HCT116 (cell line): ENCODE data around the gene MGAT4A. TPM values are rescaled to one million over a fixed set of nuclear protein-coding genes. Genes with fewer than 3 reads are reported as not detected.

Source experiments
- ATAC-seq: fragments of 200-7000 bp; cut with Tn5 transposase; 2 replicates; pipeline ENCODE4 v1.9.1; 2020; ENCODE audit warnings: mild to moderate bottlenecking, moderate library complexity
- BruUV-seq: library from RNA; stranded (reverse); fragments of 400-500 nt; replicated peaks from 2 replicates; lab custom pipeline; 2021; lab: Mats Ljungman, UMichigan
- CTCF ChIA-PET: fragments of 300-600 bp; sonication (Branson Sonifier 250); formaldehyde crosslinking; loops from one replicate; lab custom pipeline; 2021; ENCODE audit warnings: antibody characterized with exemption; lab: Charles Lee
- POLR2A ChIA-PET: fragments of 300-600, 350-600 bp; sonication (Branson Sonifier 250); formaldehyde crosslinking; loops from one replicate; lab custom pipeline; 2021; ENCODE audit warnings: antibody characterized with exemption; lab: Charles Lee
- RAD21 ChIA-PET, 2 experiments: fragments of 300-600 bp; sonication (Branson Sonifier 250); formaldehyde crosslinking; loops; one replicate each; lab custom pipeline; 2023; ENCODE audit warnings: low total read pairs in 2 of 2; ENCODE audit not compliant: uncharacterized antibody in 2 of 2, unreplicated experiment in 2 of 2, low non-redundant PET in 1 of 2; lab: Charles Lee
- DNase-seq: peaks from one replicate; pipeline ENCODE4 v3.0.0-alpha.2; 2010; ENCODE audit warnings: low read depth, low spot score
- H2AFZ ChIP-seq: fragments of 200-600 bp; shearing (Covaris generic), sonication (generic); 2 replicates; pipeline ENCODE4 v1.6.1; 2017; ENCODE audit warnings: low read depth, mixed run types, mixed read lengths, antibody characterized with exemption, low read length; ENCODE audit not compliant: poor library complexity, severe bottlenecking
- H3K27ac ChIP-seq: 2 replicates; pipeline ENCODE4 v1.5.1; 2012; ENCODE audit warnings: low read depth, low read length
- H3K27me3 ChIP-seq: fragments of 200-600 bp; sonication (generic); 2 replicates; pipeline ENCODE4 v1.6.1; 2016; ENCODE audit warnings: mixed run types, low read length, mixed read lengths; ENCODE audit not compliant: insufficient read depth
- H3K36me3 ChIP-seq, 2 experiments: fragments of 200-500 bp in 1 of 2; fragments of 200-600 bp in 1 of 2; sonication (Bioruptor generic) in 1 of 2; sonication (generic) in 1 of 2; 2 replicates each; pipeline versions ENCODE4 v1.5.1 to v1.6.1; 2014 to 2016; ENCODE audit warnings: low read length in 2 of 2, inconsistent platforms in 1 of 2, mixed read lengths in 1 of 2, mixed run types in 1 of 2; ENCODE audit not compliant: insufficient read depth in 2 of 2, control insufficient read depth in 1 of 2
- H3K4me1 ChIP-seq, 2 experiments: fragments of 200-600 bp in 1 of 2; sonication (generic) in 1 of 2; 2 replicates each; pipeline versions ENCODE4 v1.5.1 to v1.6.1; 2012 to 2017; ENCODE audit warnings: low read length in 2 of 2, inconsistent platforms in 1 of 2, mild to moderate bottlenecking in 1 of 2, mixed read lengths in 1 of 2, mixed run types in 1 of 2, moderate library complexity in 1 of 2; ENCODE audit not compliant: insufficient read depth in 2 of 2, control insufficient read depth in 1 of 2
- H3K4me2 ChIP-seq: fragments of 200-600 bp; sonication (generic); 2 replicates; pipeline ENCODE4 v1.6.1; 2017; ENCODE audit warnings: mixed run types, low read length, mixed read lengths
- H3K4me3 ChIP-seq, 2 experiments: fragments of 200-600 bp in 1 of 2; sonication (generic) in 1 of 2; replicated peaks in 1 of 2; 2 replicates each; pipeline ENCODE4 v1.5.1; 2011 to 2016; ENCODE audit warnings: low read length in 2 of 2, control low read depth in 1 of 2, low read depth in 1 of 2, mild to moderate bottlenecking in 1 of 2, mixed read lengths in 1 of 2, mixed run types in 1 of 2
- H3K79me2 ChIP-seq: fragments of 200-600 bp; sonication (generic); 2 replicates; pipeline ENCODE4 v1.6.1; 2017; ENCODE audit warnings: mild to moderate bottlenecking, mixed run types, low read length, moderate library complexity, mixed read lengths; ENCODE audit not compliant: insufficient read depth
- H3K9ac ChIP-seq: fragments of 200-600 bp; sonication (generic); 2 replicates; pipeline ENCODE4 v1.6.1; 2016; ENCODE audit warnings: low read length, mixed read lengths
- H3K9me2 ChIP-seq: fragments of 200-600 bp; sonication (generic), shearing (Covaris generic); 2 replicates; pipeline ENCODE4 v1.6.1; 2017; ENCODE audit warnings: mixed run types, mild to moderate bottlenecking, moderate library complexity; ENCODE audit not compliant: insufficient read depth
- H3K9me3 ChIP-seq, 2 experiments: fragments of 200-500 bp in 1 of 2; fragments of 200-600 bp in 1 of 2; sonication (Bioruptor generic) in 1 of 2; sonication (generic) in 1 of 2; 2 replicates each; pipeline ENCODE4 v1.6.1; 2014 to 2017; ENCODE audit warnings: low read length in 2 of 2, mixed read lengths in 2 of 2, inconsistent platforms in 1 of 2, low read depth in 1 of 2, mild to moderate bottlenecking in 1 of 2, mixed run types in 1 of 2, moderate library complexity in 1 of 2; ENCODE audit not compliant: control insufficient read depth in 1 of 2, insufficient read depth in 1 of 2
- H4K20me1 ChIP-seq: fragments of 200-600 bp; sonication (generic), shearing (Covaris generic); 2 replicates; pipeline ENCODE4 v1.6.1; 2017; ENCODE audit warnings: mixed run types, mild to moderate bottlenecking, moderate library complexity; ENCODE audit not compliant: insufficient read depth
- ATF3 ChIP-seq: IDR thresholded peaks from 2 replicates; pipeline ENCODE4 v1.6.1; 2012
- CEBPB ChIP-seq: IDR thresholded peaks from 2 replicates; pipeline ENCODE4 v1.6.1; 2012; ENCODE audit warnings: low read depth
- ELF1 ChIP-seq: IDR thresholded peaks from 2 replicates; pipeline ENCODE4 v1.6.1; 2012; ENCODE audit warnings: low read depth, borderline replicate concordance
- JUND ChIP-seq: IDR thresholded peaks from 2 replicates; pipeline ENCODE4 v1.6.1; 2012
- POLR2A ChIP-seq: IDR thresholded peaks from 2 replicates; pipeline ENCODE4 v1.7.0; 2011; ENCODE audit warnings: borderline replicate concordance; ENCODE audit not compliant: insufficient read depth, insufficient read length; ENCODE audit errors: extremely low read depth
- POLR2AphosphoS5 ChIP-seq: IDR thresholded peaks from 2 replicates; pipeline ENCODE4 v1.6.1; 2011; ENCODE audit warnings: mild to moderate bottlenecking, low read depth, low read length, moderate library complexity
- SP1 ChIP-seq: IDR thresholded peaks from 2 replicates; pipeline ENCODE4 v1.6.1; 2012; ENCODE audit warnings: low read depth
- SRF ChIP-seq: IDR thresholded peaks from 2 replicates; pipeline ENCODE4 v1.6.1; 2012; ENCODE audit warnings: low read depth
- TCF7L2 ChIP-seq: IDR thresholded peaks from 2 replicates; pipeline ENCODE4 v1.7.0; 2011; ENCODE audit warnings: borderline replicate concordance, inconsistent platforms; ENCODE audit not compliant: insufficient read depth, insufficient read length; ENCODE audit errors: extremely low read depth
- YY1 ChIP-seq: IDR thresholded peaks from 2 replicates; pipeline ENCODE4 v1.6.1; 2011; ENCODE audit warnings: low read length, low read depth, moderate library complexity, mild to moderate bottlenecking; ENCODE audit not compliant: insufficient replicate concordance; ENCODE audit errors: extremely low read depth
- ZFX ChIP-seq: fragments of 450-650 bp; IDR thresholded peaks from 2 replicates; pipeline ENCODE4 v1.6.1; 2017
- ZNF274 ChIP-seq: fragments of 200-500 bp; sonication (Bioruptor generic); IDR thresholded peaks from 2 replicates; pipeline ENCODE4 v1.6.1; 2014; ENCODE audit warnings: mild to moderate bottlenecking, low read depth, low read length, inconsistent platforms
- intact Hi-C: fragments of 100-400 bp; cut with micrococcal nuclease; formaldehyde crosslinking; loops from 2 replicates; pipeline ENCODE4 v1.10.0; 2022
- total RNA-seq: library from RNA; stranded (reverse); gene quantifications from one replicate; pipeline ENCODE4 v1.2.1, GENCODE V29; 2021; ENCODE audit not compliant: unreplicated experiment

The MGAT4A gene
- total RNA-seq, 1 experiment from 2014 or later: 10.2 TPM

- ChIA-PET POLR2A (no interaction called here), RAD21 (no interaction called here), CTCF (no interaction called here)
- no peak overlapping the region for H3K4me3 ChIP-seq
- H3K9me2 ChIP-seq: no peaks in the 10 kb centered on the region
- no peak overlapping the region for H2AFZ ChIP-seq
- peaks cover 0 to 10% of the 10 kb centered on the region in 2 experiments; a peak in 1 of 4 replicates for H3K36me3 ChIP-seq
- DNase-seq: no peak
- BruUV-seq: no TSS peak
- no peaks in the 10 kb centered on the region for H3K79me2 ChIP-seq
- no peaks in the 10 kb centered on the region for H4K20me1 ChIP-seq
- H3K9ac ChIP-seq: no peak overlapping the region
- no peak for ATAC-seq
- H3K27me3 ChIP-seq: no peaks in the 10 kb centered on the region
- no peaks in the 10 kb centered on the region for H3K9me3 ChIP-seq
- no peaks in the 10 kb centered on the region for H3K4me1 ChIP-seq
- no peak overlapping the region for H3K27ac ChIP-seq
- no peak overlapping the region for H3K4me2 ChIP-seq
- intact Hi-C loops: no loop called here
- no peak for TF ChIP-seq ELF1
- no peak for TF ChIP-seq TCF7L2
- TF ChIP-seq SRF: no peak
- no peak for TF ChIP-seq CEBPB
- TF ChIP-seq YY1: no peak
- no peak for TF ChIP-seq POLR2AphosphoS5
- no peak for TF ChIP-seq JUND
- TF ChIP-seq ZFX: no peak
- TF ChIP-seq ATF3: no peak
- no peak for TF ChIP-seq ZNF274
- TF ChIP-seq SP1: no peak
These were observed 159.1 kb downstream of the MGAT4A start for GRCh38 chr2:98571796-98572195.

GRCh38 chr2:98571121-98571701 is 159.7 kb downstream of the MGAT4A start:
- intact Hi-C loops: no loop called here
- TF ChIP-seq CEBPB (no peak), POLR2A (no peak), POLR2AphosphoS5 (no peak)
- H3K27ac ChIP-seq: no peak overlapping the region
- no peak overlapping the region for H2AFZ ChIP-seq
- DNase-seq (no peak), ATAC-seq (no peak)
- no peaks in the 10 kb centered on the region for H3K4me1 ChIP-seq
- H3K27me3 ChIP-seq: no peaks in the 10 kb centered on the region
- ChIA-PET CTCF (no interaction called here), RAD21 (no interaction called here), POLR2A (no interaction called here)
- H3K4me2 ChIP-seq: no peak overlapping the region
- H4K20me1 ChIP-seq: no peaks in the 10 kb centered on the region
- peaks cover 0 to 10% of the 10 kb centered on the region in 2 experiments; a peak in 1 of 4 replicates for H3K36me3 ChIP-seq
- no TSS peak for BruUV-seq
- no peaks in the 10 kb centered on the region for H3K79me2 ChIP-seq
- no peaks in the 10 kb centered on the region for H3K9me3 ChIP-seq
- H3K4me3 ChIP-seq: no peak overlapping the region
- H3K9me2 ChIP-seq: no peaks in the 10 kb centered on the region
- H3K9ac ChIP-seq: no peak overlapping the region
